Panc1 (cell line): ENCODE data around the gene CHSY3.

Source experiments
- CTCF ChIP-seq: fragments of 450-650 bp; IDR thresholded peaks from 2 replicates; pipeline ENCODE4 v1.5.1; 2017; ENCODE audit warnings: mild to moderate bottlenecking
- POLR2AphosphoS5 ChIP-seq: IDR thresholded peaks from 2 replicates; pipeline ENCODE4 v1.6.1; 2012; ENCODE audit warnings: mild to moderate bottlenecking, low read depth, low read length, moderate library complexity
- REST ChIP-seq, 2 experiments: IDR thresholded peaks; 2 replicates each; pipeline ENCODE4 v1.6.1; 2011 to 2012; ENCODE audit warnings: low read depth in 2 of 2, control low read depth in 1 of 2, low read length in 1 of 2, mild to moderate bottlenecking in 1 of 2, moderate library complexity in 1 of 2; ENCODE audit not compliant: insufficient read depth in 1 of 2
- SIN3A ChIP-seq: IDR thresholded peaks from 2 replicates; pipeline ENCODE4 v1.6.1; 2012; ENCODE audit warnings: low read depth, mild to moderate bottlenecking, low read length, moderate library complexity, borderline replicate concordance; ENCODE audit not compliant: insufficient read depth

GRCh38 chr5:130068988-130069387 lies 164.7 kb downstream of the CHSY3 start:
- no peak for TF ChIP-seq REST (IDR thresholded peaks at IDR 0.05; ENCODE audit: insufficient read depth in 1 of 2, low read depth in 2 of 2, low read length in 1 of 2)
- TF ChIP-seq CTCF = no peak
- no peak for TF ChIP-seq POLR2AphosphoS5
- no peak for TF ChIP-seq SIN3A
